ENCODE data around the gene PDE4B. TPM values are rescaled to one million over a fixed set of nuclear protein-coding genes. Genes with fewer than 3 reads are reported as not detected.

The PDE4B gene
- total and polyA plus RNA-seq, 2 of the 13 experiments (the other 11 are each of a cell fraction or from before 2014, with no cell fraction given), result not detected

DNA sequence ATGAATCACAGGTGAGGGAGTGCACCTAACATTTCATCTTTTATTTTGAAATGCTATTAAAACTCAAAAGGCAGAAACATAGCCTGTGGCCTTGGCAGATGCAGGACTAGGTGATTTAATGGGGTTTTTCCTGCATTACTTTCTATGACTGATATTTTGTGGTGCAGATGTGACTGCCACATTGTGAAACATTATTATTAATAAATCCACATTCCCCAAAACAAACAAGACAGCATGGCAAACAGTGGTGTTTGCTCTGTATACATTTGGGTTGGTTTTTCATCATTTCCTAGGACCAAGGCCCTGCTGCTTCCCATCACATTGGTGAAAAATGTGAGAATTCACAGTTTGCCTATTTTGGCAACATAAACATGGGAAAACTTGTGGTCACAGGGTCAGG lies 493.6 kb downstream of the PDE4B start:
- no peak for FAIRE-seq
- TF ChIP-seq SOX6 (IDR thresholded peaks at IDR 0.05) (no peak), SOX6 (CRISPR knock-in tag; IDR thresholded peaks at IDR 0.05) (no peak), POLR2AphosphoS5 (IDR thresholded peaks at IDR 0.05; ENCODE audit: low read depth, low read length) (no peak), BCL6 (CRISPR knock-in tag; IDR thresholded peaks at IDR 0.05) (no peak), ZNF101 (CRISPR knock-in tag; IDR thresholded peaks at IDR 0.05; ENCODE audit: borderline replicate concordance, low read depth) (no peak), ZBTB42 (CRISPR knock-in tag; IDR thresholded peaks at IDR 0.05) (no peak), ZNF546 (CRISPR knock-in tag; conservative IDR thresholded peaks at IDR 0.05) (no peak), ZNF790 (CRISPR knock-in tag; IDR thresholded peaks at IDR 0.05; ENCODE audit: borderline replicate concordance) (no peak), SETDB1 (CRISPR knock-in tag; IDR thresholded peaks at IDR 0.05; ENCODE audit: borderline replicate concordance) (no peak), ZNF292 (CRISPR knock-in tag; IDR thresholded peaks at IDR 0.05; ENCODE audit: borderline replicate concordance, low read depth) (no peak), PITX1 (CRISPR knock-in tag; IDR thresholded peaks at IDR 0.05) (no peak), REL (CRISPR knock-in tag; conservative IDR thresholded peaks at IDR 0.05) (no peak), IRX3 (CRISPR knock-in tag; IDR thresholded peaks at IDR 0.05; ENCODE audit: borderline replicate concordance, low read depth) (no peak), HNRNPH1 (optimal IDR thresholded peaks at IDR 0.05; ENCODE audit: low read depth, low read length) (no peak), SMAD1 (CRISPR knock-in tag; IDR thresholded peaks at IDR 0.05; ENCODE audit: borderline replicate concordance, low read depth) (no peak), YY1 (IDR thresholded peaks at IDR 0.05; ENCODE audit: insufficient read depth, insufficient replicate concordance, low read depth, low read length) (no peak), ZNF746 (CRISPR knock-in tag; IDR thresholded peaks at IDR 0.05) (no peak)
- TF ChIP-seq, protein P1, sequence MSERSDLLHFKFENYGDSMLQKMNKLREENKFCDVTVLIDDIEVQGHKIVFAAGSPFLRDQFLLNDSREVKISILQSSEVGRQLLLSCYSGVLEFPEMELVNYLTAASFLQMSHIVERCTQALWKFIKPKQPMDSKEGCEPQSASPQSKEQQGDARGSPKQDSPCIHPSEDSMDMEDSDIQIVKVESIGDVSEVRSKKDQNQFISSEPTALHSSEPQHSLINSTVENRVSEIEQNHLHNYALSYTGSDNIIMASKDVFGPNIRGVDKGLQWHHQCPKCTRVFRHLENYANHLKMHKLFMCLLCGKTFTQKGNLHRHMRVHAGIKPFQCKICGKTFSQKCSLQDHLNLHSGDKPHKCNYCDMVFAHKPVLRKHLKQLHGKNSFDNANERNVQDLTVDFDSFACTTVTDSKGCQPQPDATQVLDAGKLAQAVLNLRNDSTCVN (CRISPR knock-in tag; IDR thresholded peaks at IDR 0.05; ENCODE audit: borderline replicate concordance), result no peak
- TF ChIP-seq, protein P2, sequence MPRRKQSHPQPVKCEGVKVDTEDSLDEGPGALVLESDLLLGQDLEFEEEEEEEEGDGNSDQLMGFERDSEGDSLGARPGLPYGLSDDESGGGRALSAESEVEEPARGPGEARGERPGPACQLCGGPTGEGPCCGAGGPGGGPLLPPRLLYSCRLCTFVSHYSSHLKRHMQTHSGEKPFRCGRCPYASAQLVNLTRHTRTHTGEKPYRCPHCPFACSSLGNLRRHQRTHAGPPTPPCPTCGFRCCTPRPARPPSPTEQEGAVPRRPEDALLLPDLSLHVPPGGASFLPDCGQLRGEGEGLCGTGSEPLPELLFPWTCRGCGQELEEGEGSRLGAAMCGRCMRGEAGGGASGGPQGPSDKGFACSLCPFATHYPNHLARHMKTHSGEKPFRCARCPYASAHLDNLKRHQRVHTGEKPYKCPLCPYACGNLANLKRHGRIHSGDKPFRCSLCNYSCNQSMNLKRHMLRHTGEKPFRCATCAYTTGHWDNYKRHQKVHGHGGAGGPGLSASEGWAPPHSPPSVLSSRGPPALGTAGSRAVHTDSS (CRISPR knock-in tag; conservative IDR thresholded peaks at IDR 0.05), result no peak
- TF ChIP-seq, protein P3, sequence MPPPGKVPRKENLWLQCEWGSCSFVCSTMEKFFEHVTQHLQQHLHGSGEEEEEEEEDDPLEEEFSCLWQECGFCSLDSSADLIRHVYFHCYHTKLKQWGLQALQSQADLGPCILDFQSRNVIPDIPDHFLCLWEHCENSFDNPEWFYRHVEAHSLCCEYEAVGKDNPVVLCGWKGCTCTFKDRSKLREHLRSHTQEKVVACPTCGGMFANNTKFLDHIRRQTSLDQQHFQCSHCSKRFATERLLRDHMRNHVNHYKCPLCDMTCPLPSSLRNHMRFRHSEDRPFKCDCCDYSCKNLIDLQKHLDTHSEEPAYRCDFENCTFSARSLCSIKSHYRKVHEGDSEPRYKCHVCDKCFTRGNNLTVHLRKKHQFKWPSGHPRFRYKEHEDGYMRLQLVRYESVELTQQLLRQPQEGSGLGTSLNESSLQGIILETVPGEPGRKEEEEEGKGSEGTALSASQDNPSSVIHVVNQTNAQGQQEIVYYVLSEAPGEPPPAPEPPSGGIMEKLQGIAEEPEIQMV (CRISPR knock-in tag; IDR thresholded peaks at IDR 0.05; ENCODE audit: low read depth), result no peak
- TF ChIP-seq, protein P4, sequence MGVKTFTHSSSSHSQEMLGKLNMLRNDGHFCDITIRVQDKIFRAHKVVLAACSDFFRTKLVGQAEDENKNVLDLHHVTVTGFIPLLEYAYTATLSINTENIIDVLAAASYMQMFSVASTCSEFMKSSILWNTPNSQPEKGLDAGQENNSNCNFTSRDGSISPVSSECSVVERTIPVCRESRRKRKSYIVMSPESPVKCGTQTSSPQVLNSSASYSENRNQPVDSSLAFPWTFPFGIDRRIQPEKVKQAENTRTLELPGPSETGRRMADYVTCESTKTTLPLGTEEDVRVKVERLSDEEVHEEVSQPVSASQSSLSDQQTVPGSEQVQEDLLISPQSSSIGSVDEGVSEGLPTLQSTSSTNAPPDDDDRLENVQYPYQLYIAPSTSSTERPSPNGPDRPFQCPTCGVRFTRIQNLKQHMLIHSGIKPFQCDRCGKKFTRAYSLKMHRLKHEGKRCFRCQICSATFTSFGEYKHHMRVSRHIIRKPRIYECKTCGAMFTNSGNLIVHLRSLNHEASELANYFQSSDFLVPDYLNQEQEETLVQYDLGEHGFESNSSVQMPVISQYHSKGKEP (CRISPR knock-in tag; IDR thresholded peaks at IDR 0.05), result no peak
- H3K9me3 ChIP-seq (ENCODE audit: low read length), result no peaks in the 10 kb centered on the region
- intact Hi-C loops (cut with micrococcal nuclease; ENCODE audit: unreplicated experiment), result no loop called here
- H4K20me1 ChIP-seq (ENCODE audit: insufficient read depth, low read length), result no peaks in the 10 kb centered on the region
- no peak for ATAC-seq
- no peak for DNase-seq (ENCODE audit: low spot score)
- no peaks in the 10 kb centered on the region for H3K36me3 ChIP-seq (replicated peaks in 1 of 2; ENCODE audit: control insufficient read depth in 1 of 2, insufficient read depth in 2 of 2, low read length in 2 of 2)
- H3K4me3 ChIP-seq (replicated peaks in 1 of 3; ENCODE audit: insufficient read depth in 1 of 3, low read depth in 2 of 3, low read length in 3 of 3), result no peak overlapping the region
- POLR2A ChIA-PET, result no interaction called here
- H2AFZ ChIP-seq (ENCODE audit: low read length), result no peak overlapping the region
- H3K27me3 ChIP-seq (ENCODE audit: control insufficient read depth in 1 of 2, insufficient read depth in 2 of 2, low read length in 2 of 2), result no peaks in the 10 kb centered on the region
- in situ Hi-C loops (cut with HindIII; ENCODE audit: extremely low pct_ligation_motif_present, low pct_unique_long_range_greater_than_20kb), result no loop called here
- no peak overlapping the region for H3K9ac ChIP-seq (ENCODE audit: insufficient read depth, low read depth, low read length)
- BruUV-seq (replicated peaks), result no TSS peak
- CTCF ChIA-PET (ENCODE audit: low intra/inter-chr PET ratio, low total read pairs), result no interaction called here
- H3K4me2 ChIP-seq (ENCODE audit: low read depth, low read length), result no peak overlapping the region
- no peaks in the 10 kb centered on the region for H3K79me2 ChIP-seq (ENCODE audit: insufficient read depth, low read length)
- no peak overlapping the region for H3K27ac ChIP-seq (ENCODE audit: extremely low read length, insufficient read depth, low read length)
- H3K4me1 ChIP-seq (ENCODE audit: insufficient read depth, low read length), result no peaks in the 10 kb centered on the region

All from HepG2 (cell line).